Measurements from ENCODE around the gene GGA3.
"Not testable (repeated sequence)": the region's sequence is repeated elsewhere in the genome, so short reads cannot be mapped to it uniquely, and the experiment has no call there.

Gene GGA3

DNA sequence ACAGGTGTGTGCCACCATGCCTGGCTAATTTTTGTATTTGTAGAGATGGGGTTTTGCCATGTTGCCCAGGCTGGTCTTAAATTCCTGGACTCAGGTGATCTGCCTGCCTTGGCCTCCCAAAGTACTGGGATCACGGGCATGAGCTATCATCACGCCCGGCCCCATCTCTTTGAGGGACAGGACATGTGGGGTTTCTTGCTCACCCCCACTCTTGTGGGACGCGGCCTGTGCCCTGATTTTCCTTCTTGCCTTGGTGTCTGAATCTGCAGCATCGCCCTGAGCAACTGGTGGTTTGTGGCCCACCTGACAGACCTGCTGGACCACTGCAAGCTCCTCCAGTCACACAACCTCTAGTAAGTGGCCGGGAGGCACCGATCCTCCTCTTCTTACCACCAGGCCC is 30.3 kb downstream of the GGA3 start:
- no peak for DNase-seq (ENCODE audit: insufficient read length)
- TF ChIP-seq TAF1 (IDR thresholded peaks at IDR 0.05; ENCODE audit: borderline replicate concordance, low read depth, low read length) (no peak), POLR2AphosphoS5 (IDR thresholded peaks at IDR 0.05; ENCODE audit: low read depth, low read length) (no peak), POLR2A (IDR thresholded peaks at IDR 0.05; ENCODE audit: low read depth, low read length) (no peak)
- FAIRE-seq, result no peak

DNA sequence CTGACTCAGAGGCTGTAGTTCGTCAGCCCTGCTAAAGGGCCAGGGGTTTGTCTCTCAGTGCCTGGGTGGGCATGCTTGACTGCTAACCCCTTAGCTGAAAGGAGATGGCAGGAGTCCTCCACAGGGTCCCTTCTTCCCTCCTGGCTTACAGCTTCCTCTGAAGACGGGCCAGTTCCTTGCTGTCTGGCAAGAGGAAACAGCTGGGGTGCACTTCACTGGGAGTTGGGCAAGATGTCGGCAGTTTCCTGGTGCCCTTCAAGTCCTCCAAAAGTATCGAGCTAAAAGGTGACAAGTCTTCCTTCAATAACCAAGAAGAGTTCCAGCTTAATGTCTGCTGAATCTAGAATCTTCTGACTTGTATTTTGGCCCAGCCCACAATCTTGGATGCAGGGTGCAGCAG is 32.6 kb downstream of the GGA3 start:
- no peak for DNase-seq (ENCODE audit: insufficient read length)

DNA sequence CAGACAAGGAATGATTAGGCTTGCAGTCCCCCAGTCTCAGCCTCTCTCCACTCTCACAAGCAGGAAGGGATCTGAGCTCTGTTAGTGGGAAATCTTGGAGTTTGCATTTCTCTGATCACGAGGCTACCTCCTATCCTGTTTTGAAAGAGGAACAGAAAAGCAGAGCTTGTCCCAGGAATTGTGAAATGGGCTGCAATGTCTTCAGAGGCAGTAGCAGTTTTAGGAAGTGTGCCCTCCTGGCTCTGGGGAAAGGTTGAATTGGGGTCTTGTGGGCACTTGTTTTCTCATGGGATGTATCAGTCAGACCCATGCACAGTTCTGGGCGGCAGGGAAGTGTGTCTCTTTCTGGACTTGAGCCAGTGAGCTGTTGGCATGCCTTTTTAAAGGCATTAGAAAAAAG is 33.1 kb downstream of the GGA3 start:
- no peak for FAIRE-seq
- TF ChIP-seq TAF1 (IDR thresholded peaks at IDR 0.05; ENCODE audit: borderline replicate concordance, low read depth, low read length) (no peak), POLR2AphosphoS5 (IDR thresholded peaks at IDR 0.05; ENCODE audit: low read depth, low read length) (no peak), POLR2A (IDR thresholded peaks at IDR 0.05; ENCODE audit: low read depth, low read length) (no peak)
- DNase-seq (ENCODE audit: insufficient read length), result no peak

More for the DNA sequence above, 32.6 kb downstream of the GGA3 start:
- no peak for FAIRE-seq
- no peak for TF ChIP-seq POLR2A (IDR thresholded peaks at IDR 0.05; ENCODE audit: low read depth, low read length)
- no peak for TF ChIP-seq POLR2AphosphoS5 (IDR thresholded peaks at IDR 0.05; ENCODE audit: low read depth, low read length)
- TF ChIP-seq TAF1 (IDR thresholded peaks at IDR 0.05; ENCODE audit: borderline replicate concordance, low read depth, low read length), result no peak

DNA sequence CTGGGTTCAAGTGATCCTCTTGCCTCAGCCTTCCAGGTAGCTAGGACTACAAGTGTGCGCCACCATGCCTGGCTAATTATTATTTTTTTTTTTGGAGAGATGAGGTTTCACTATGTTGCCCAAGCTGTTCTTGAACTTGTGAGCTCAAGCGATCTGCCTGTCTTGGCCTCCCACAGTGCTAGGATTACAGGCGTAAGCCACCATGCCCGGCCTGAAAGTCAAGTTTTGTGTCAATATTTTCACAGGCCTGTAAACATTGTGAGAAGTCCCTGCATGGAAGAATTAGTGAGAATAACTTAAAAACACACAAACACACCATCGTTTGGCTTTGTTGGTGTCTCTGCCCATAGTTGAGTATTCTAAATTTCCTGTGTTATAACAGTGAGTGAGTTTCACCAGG is 33.7 kb downstream of the GGA3 start:
- FAIRE-seq (no peak), DNase-seq (ENCODE audit: insufficient read length) (no peak)
- TF ChIP-seq POLR2A (IDR thresholded peaks at IDR 0.05; ENCODE audit: low read depth, low read length) (no peak), TAF1 (IDR thresholded peaks at IDR 0.05; ENCODE audit: borderline replicate concordance, low read depth, low read length) (no peak)

DNA sequence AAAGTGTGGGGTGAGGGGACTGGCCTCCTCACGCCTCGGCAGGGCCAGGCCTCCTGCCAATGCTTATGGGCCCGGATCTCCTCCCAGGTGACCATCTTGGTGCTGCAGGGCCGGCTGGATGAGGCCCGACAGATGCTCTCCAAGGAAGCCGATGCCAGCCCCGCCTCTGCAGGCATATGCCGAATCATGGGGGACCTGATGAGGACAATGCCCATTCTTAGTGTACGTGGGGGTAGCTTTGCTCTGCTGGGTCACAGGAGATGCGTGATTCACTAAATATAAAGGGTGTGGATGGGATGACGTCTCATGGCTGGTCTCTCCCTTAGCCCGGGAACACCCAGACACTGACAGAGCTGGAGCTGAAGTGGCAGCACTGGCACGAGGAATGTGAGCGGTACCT is 36.4 kb downstream of the GGA3 start:
- FAIRE-seq (no peak), DNase-seq (ENCODE audit: insufficient read length) (no peak)
- TF ChIP-seq POLR2A (IDR thresholded peaks at IDR 0.05; ENCODE audit: low read depth, low read length), result no peak
- TF ChIP-seq POLR2AphosphoS5 (IDR thresholded peaks at IDR 0.05; ENCODE audit: low read depth, low read length), result no peak
- no peak for TF ChIP-seq TAF1 (IDR thresholded peaks at IDR 0.05; ENCODE audit: borderline replicate concordance, low read depth, low read length)

DNA sequence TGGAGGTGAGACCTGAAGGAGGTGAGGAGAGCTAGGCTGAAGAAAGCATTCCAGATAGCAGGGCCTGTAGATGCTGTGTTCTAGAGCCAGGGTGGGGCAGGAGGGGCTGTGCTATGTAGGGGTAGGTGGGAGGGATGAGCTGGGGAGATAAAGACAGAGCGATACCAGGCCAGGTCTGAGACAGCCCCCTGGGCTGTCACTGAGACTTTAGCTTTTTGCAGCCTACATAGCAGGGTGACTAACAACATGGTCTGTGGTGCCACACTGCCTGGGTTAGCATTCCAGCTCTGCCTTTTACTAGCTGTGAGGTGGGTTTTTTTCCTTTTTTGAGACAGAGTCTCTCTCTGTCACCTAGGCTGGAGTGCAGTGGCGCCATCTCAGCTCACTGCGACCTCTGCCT is 41.6 kb downstream of the GGA3 start:
- TF ChIP-seq POLR2AphosphoS5 (IDR thresholded peaks at IDR 0.05; ENCODE audit: low read depth, low read length) (no peak), TAF1 (IDR thresholded peaks at IDR 0.05; ENCODE audit: borderline replicate concordance, low read depth, low read length) (no peak), POLR2A (IDR thresholded peaks at IDR 0.05; ENCODE audit: low read depth, low read length) (no peak)
- FAIRE-seq (no peak), DNase-seq (ENCODE audit: insufficient read length) (no peak)

DNA sequence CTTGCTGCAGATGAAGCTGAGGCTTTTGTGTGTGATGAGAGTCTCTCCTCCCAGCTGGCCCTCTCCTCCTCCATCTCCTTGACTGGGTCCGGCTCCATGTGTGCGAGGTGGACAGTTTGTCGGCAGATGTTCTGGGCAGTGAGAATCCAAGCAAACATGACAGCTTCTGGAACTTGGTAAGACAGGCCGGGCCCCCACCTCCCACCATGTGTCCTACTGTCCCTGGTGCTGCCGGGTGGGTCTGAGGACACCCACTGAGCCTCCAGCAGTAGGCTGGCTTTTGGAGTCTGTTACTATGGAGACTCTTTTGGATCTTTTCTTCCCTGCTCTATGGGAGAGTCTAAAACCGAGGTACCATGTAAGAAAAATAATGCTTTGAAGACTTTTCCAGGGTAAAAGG is 43.3 kb downstream of the GGA3 start:
- FAIRE-seq, result no peak
- DNase-seq (ENCODE audit: insufficient read length), result no peak

DNA sequence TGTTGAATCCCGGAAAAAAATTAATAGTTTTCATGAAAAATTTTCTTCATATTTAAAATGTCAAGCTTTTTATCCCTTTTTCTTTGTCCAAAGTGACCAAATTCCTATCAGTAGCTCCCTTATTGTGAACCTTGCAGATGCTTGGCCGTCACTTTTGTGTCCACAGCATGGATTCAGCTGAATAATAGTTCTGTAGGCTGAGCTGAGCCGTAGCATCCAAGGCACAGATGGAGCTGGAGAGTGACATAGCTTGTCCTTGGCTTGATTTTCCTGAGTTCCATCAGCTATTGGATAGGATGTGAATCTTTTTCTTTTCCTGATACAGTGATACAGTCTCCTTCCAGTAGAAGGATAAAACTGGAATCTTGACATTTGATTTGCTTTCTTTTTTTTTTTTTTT is 52.3 kb downstream of the GGA3 start:
- FAIRE-seq (no peak), DNase-seq (ENCODE audit: insufficient read length) (no peak)

More for the DNA sequence above, 43.3 kb downstream of the GGA3 start:
- TF ChIP-seq POLR2A (IDR thresholded peaks at IDR 0.05; ENCODE audit: low read depth, low read length) (no peak), POLR2AphosphoS5 (IDR thresholded peaks at IDR 0.05; ENCODE audit: low read depth, low read length) (no peak), TAF1 (IDR thresholded peaks at IDR 0.05; ENCODE audit: borderline replicate concordance, low read depth, low read length) (no peak)

DNA sequence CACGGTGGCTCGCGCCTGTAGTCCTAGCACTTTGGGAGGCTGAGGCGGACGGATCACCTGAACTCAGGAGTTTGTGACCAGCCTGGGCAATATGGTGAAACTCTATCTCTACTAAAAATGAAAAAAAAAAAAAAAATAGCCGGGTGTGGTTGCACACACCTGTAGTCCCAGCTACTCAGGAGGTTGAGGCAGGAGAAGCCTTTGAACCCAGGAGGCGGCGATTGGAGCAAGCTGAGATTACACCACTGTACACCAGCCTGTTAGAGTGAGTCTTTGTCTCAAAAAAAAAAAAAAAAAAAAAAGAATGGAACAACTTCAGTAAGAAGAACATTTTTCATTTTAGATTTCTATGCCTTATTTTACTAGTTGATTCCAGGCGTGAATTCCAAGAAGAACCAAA is 53.2 kb downstream of the GGA3 start:
- FAIRE-seq (no peak), DNase-seq (ENCODE audit: insufficient read length) (no peak)
- TF ChIP-seq POLR2A (IDR thresholded peaks at IDR 0.05; ENCODE audit: low read depth, low read length), result no peak
- no peak for TF ChIP-seq TAF1 (IDR thresholded peaks at IDR 0.05; ENCODE audit: borderline replicate concordance, low read depth, low read length)
- TF ChIP-seq POLR2AphosphoS5 (IDR thresholded peaks at IDR 0.05; ENCODE audit: low read depth, low read length), result no peak

More for the DNA sequence above, 52.3 kb downstream of the GGA3 start:
- TF ChIP-seq POLR2A (IDR thresholded peaks at IDR 0.05; ENCODE audit: low read depth, low read length) (no peak), TAF1 (IDR thresholded peaks at IDR 0.05; ENCODE audit: borderline replicate concordance, low read depth, low read length) (no peak), POLR2AphosphoS5 (IDR thresholded peaks at IDR 0.05; ENCODE audit: low read depth, low read length) (no peak)

DNA sequence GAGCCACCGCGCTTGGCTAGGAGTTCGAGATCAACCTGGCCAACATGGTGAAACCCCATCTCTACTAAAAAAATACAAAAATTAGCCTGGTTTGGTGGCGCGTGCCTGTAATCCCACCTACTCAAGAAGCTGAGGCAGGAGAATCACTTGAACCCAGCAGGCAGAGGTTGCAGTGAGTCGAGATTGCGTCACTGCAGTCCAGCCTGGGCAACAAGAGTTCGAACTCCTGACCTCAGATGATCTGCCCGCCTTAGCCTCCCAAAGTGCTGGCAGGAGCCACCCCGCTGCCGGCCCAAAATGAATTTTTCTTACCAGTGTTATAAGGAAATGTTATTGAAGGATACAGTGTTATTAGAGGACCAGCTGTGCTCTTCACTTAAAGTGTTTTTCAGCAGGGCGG is 53.6 kb downstream of the GGA3 start:
- FAIRE-seq (no peak), DNase-seq (ENCODE audit: insufficient read length) (no peak)
- TF ChIP-seq POLR2A (IDR thresholded peaks at IDR 0.05; ENCODE audit: low read depth, low read length), result no peak
- TF ChIP-seq TAF1 (IDR thresholded peaks at IDR 0.05; ENCODE audit: borderline replicate concordance, low read depth, low read length), result no peak
- TF ChIP-seq POLR2AphosphoS5 (IDR thresholded peaks at IDR 0.05; ENCODE audit: low read depth, low read length), result no peak

DNA sequence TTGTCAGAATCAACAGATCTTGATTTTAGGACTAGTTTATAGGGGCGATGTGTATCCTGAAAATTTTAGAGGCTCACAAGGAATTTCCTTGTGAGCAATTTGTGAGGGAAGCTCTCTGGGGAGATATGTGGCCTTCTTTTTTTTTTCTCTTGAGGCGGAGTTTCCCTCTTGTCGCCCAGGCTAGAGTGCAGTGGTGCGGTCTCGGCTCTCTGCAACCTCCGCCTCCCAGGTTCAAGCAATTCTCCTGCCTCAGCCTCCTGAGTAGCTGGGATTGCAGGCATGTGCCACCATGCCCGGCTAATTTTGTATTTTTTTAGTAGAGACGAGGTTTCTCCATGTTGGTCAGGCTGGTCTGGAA is 54.4 kb downstream of the GGA3 start:
- not testable (repeated sequence) for DNase-seq (ENCODE audit: insufficient read length); FAIRE-seq

DNA sequence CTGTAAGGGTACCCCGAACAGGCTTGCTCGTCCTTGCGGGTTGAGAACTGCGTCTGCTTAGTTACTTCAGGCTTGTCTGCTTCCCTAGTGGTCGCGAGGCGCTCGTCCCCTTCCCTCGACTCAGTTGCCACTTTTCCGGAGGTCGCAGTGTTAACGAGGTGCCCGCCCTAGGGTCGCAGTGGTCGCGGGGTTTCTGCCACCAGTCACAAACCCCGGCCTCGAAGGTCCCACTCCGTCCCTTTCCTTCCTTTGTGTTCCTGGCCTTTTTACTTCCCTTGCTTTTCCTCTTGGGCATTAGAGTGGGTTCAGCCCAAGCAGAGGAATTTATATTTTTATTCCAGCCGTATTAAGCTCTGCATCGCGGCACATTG is 55.6 kb downstream of the GGA3 start:
- no peak for FAIRE-seq
- DNase-seq (ENCODE audit: insufficient read length), result no peak
- TF ChIP-seq TAF1 (IDR thresholded peaks at IDR 0.05; ENCODE audit: borderline replicate concordance, low read depth, low read length) (no peak), POLR2A (IDR thresholded peaks at IDR 0.05; ENCODE audit: low read depth, low read length) (no peak), POLR2AphosphoS5 (IDR thresholded peaks at IDR 0.05; ENCODE audit: low read depth, low read length) (no peak)

DNA sequence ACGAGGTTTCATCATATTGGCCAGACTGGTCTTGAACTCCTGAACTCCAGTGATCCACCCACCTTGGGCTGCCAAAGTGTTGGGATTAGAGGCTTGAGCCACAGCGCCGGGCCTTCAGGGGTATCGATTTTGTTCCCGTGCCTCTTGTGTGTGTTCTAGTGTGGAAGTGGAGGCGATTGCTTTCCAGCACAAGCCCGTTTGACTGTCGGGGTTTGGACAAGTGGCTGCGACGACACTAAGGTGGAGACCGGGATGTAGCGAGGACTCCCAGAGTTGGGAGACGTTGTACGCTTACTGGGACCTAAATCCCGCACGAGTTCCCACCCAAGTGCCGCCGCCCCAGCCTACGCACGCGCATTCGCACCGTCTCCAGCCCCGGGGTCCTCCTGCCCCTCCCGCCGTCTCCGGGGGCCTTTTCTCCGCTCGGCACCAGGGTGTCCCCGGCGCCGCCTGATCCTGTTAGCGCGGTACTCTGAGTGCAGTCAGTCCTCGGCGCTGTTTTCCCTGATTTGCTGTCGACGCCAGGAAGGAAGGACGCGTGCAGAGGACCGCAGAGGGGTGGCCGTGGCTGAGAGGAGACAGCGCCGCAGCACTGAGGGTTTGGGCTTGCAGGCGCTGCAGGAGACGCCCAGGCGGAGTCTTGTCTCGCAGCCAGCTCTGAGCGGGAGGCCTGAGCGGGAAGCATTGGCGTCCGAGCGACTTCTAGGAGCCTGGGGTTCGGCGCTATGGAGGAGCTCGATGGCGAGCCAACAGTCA is 56.2 kb downstream of the GGA3 start, which contains the start of gene NUP85:
TSS of gene NUP85 (plus strand) at position 643 of the 756 bp plus-strand sequence. CDS start at position 726, 83 bp downstream.
- FAIRE-seq (peak; percentile 91), DNase-seq (ENCODE audit: insufficient read length) (peak; percentile 99)
- TF ChIP-seq POLR2A (IDR thresholded peaks at IDR 0.05; ENCODE audit: low read depth, low read length) (peak; percentile 90), POLR2AphosphoS5 (IDR thresholded peaks at IDR 0.05; ENCODE audit: low read depth, low read length) (peak; percentile 84), TAF1 (IDR thresholded peaks at IDR 0.05; ENCODE audit: borderline replicate concordance, low read depth, low read length) (peak; percentile 73)
